ENCODE measurements around the gene HNRNPA1.
A peak's percentile ranks its signal among the peaks of the same experiment; 100 is the strongest.
"Not testable (repeated sequence)": the region's sequence is repeated elsewhere in the genome, so short reads cannot be mapped to it uniquely, and the experiment has no call there.

Gene HNRNPA1

GRCh38 chr12:54280468-54281260, at the start of gene HNRNPA1:
HNRNPA1 (plus strand) TSS chr12:54280726; CDS start chr12:54280808, 82 bp downstream.
- DNase-seq (ENCODE audit: low spot score): peak; percentile 98

- not testable (repeated sequence) for DNase-seq (ENCODE audit: low spot score)
These were observed 49.3 kb upstream of the HNRNPA1 start for GRCh38 chr12:54231269-54231668.

GRCh38 chr12:54232790-54233189, 47.7 kb upstream of the HNRNPA1 start:
- DNase-seq (ENCODE audit: low spot score): no peak

DNA sequence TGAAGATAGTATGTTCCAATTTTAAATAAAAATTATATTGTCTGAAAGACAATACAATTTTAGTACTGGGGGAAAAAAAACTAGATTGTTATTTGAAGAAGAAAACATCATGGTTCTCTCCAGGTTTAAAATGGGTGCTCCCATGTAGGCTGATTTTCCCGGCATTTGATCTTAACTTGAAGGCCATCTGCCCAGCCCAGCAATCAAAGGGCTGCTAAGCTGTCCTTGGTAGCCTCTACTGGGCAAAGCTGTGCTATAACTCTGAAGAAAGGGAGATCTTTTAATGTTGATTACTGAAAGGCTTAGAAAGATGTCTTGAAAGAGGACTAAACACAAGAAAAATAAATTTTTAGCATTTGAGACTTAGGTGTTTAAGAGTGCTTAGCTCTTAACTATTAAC, 42.0 kb upstream of the HNRNPA1 start:
- DNase-seq (ENCODE audit: low spot score): no peak

GRCh38 chr12:54239620-54240019, 40.9 kb upstream of the HNRNPA1 start:
- no peak for DNase-seq (ENCODE audit: low spot score)

DNA sequence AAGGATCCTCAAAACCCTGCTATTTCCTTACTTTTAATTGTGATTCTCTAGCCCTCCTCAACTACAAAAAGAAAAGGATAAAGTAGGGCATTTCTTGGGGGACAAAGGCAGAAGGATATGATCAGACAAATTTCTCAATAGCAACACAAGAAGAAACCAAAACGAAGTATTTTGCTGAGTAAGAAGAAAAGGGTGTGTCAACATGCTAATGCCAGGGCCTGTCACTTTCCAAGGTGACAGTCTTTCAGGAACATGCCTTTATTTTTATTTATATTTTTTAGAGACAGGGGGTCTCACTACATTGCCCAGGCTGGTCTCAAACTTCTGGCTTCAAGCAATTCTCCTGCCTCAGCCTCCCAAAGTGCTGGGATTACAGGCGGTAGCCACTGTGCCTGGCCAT, 40.4 kb upstream of the HNRNPA1 start:
- no peak for DNase-seq (ENCODE audit: low spot score)

DNA sequence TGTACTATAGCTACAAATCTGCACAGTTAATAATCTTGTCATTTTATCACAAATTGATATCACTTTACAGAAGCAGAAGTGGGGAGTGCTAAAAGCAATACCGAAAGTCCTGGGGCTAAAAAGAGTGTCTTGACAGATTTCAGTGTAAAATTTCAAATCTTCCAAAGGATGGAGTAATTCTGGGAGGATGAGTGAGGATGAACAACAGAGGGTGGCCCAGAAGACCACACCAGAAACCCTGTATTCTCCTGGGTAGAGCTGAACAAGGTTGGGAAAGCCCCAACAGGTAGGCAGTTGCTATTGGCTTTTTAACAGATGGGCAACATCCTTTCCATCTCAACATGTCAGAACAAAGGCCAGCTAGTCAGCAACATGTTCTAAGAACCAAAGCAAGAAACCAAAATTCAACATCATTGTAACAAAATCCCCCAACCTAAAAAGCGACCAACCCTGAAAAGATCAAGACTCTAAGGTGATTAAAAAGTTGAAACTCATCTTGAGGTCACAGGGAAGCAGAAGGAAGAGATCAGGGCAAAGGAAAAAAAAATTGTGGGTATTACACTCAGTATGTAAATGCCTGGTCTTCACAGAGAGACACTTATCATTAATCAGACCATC, 39.4 kb upstream of the HNRNPA1 start:
- no peak for DNase-seq (ENCODE audit: low spot score)

DNA sequence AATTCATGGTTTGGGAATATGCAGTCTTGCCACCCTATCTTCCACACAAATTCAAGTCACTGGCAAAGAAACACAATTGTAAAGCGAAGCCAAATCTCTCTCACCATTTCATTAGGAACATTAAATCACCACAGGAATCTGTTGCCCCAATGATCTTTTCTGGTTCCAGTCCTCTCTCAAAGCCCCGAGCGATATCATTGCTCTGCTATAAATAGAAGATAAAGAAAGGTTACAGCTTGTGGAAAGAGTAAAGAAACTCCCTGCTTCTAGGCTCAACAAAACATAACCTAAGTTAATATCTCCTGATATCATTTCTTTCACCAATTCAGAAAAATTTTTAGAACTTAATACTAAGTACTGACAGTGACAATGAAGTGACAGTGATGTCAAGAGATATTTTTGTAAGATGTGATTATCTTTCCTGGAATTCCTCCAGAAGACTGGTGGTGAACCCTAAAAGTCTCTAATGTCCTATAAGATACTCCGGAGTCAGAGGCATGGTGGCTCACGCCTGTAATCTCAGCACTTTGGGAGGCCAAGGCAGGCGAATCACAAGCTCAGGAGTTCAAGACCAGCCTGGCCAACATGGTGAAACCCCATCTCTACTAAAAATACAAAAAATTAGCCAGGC, 34.4 kb upstream of the HNRNPA1 start:
- no peak for DNase-seq (ENCODE audit: low spot score)

GRCh38 chr12:54249489-54249888, 31.0 kb upstream of the HNRNPA1 start:
- DNase-seq (ENCODE audit: low spot score): no peak

- DNase-seq (ENCODE audit: low spot score): peak; percentile 36
These were observed 28.8 kb upstream of the HNRNPA1 start for GRCh38 chr12:54251667-54252284.

GRCh38 chr12:54253240-54253639, 27.3 kb upstream of the HNRNPA1 start:
- no peak for DNase-seq (ENCODE audit: low spot score)

GRCh38 chr12:54257332-54257731, 23.2 kb upstream of the HNRNPA1 start:
- DNase-seq (ENCODE audit: low spot score): no peak

DNA sequence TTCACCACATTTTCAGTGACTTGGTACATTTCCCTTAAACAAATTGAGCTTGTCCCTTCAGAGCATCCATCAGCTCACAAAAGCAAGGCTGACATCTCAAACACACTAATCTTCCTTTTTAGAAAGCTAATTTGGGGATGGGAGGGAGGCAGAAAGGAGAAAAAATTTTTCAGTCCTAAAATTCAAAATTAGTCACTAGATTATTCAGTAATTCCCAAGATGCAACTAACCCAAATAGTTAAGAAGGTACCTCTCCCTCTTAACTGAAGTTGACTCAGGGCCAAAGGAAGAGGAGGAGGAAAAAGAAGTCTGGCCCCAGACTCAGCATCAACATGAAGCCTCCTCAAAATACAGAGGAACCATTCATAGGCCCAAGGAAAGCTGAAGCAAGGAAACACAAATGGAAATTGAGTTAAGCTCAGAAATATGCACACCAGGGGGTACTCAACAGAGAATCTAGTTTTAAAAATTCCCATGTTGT, 22.3 kb upstream of the HNRNPA1 start:
- DNase-seq (ENCODE audit: low spot score): no peak

- DNase-seq (ENCODE audit: low spot score): peak; percentile 27
These were observed 21.1 kb upstream of the HNRNPA1 start for GRCh38 chr12:54259194-54260011.

- no peak for DNase-seq (ENCODE audit: low spot score)
These were observed 18.6 kb upstream of the HNRNPA1 start for GRCh38 chr12:54261815-54262402.

GRCh38 chr12:54262403-54262925, 18.1 kb upstream of the HNRNPA1 start:
- no peak for DNase-seq (ENCODE audit: low spot score)

GRCh38 chr12:54265364-54265812, 15.1 kb upstream of the HNRNPA1 start:
- no peak for DNase-seq (ENCODE audit: low spot score)

- no peak for DNase-seq (ENCODE audit: low spot score)
These were observed 13.7 kb upstream of the HNRNPA1 start for GRCh38 chr12:54266852-54267251.

DNA sequence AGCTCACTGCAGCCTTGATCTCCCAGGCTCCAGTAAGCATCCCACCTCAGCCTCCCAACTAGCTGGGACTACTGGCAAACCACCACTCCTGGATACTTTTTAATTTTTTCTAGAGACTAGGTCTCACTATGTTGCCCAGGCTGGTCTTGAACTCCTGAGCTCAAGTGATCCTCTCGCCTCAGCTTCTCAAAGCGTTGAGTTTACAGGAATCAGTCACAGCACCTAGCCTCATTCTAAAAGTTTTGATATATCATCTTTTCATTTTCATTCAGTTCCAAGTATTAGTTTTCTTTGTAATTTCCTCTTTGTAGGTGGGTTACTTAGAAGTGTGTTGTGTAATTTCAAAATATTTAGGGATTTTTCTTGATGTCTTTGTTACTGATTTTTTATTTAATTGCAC, 10.2 kb upstream of the HNRNPA1 start:
- DNase-seq (ENCODE audit: low spot score): no peak

DNA sequence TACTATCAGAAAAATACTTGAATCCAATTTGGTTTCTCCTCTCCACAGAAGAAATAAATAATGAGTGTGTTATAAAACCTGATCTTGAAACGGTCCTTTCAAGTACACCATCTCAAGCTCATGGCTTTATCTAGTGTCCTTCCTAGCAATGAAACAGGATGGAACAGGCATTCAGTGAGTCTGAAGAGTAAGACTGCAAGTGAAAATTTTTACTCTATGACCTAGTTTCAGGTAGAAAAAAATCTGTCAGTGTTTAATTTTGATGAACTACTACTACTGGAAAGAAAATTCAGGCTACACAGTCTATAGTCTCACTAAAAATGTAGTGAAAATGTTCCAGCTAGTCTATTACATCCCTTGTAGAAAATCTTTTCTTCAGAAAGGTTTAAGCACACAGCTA, 8.3 kb upstream of the HNRNPA1 start:
- DNase-seq (ENCODE audit: low spot score): no peak

GRCh38 chr12:54273981-54274380, 6.5 kb upstream of the HNRNPA1 start:
- no peak for DNase-seq (ENCODE audit: low spot score)

Measured in CD4-positive, alpha-beta T cell treated with Interleukin-6 at 100 ng/mL for 8 hours (primary cell).